NB4 (cell line): ENCODE measurements around the gene NUMBL.

Experiments used
- DNase-seq: peaks from one replicate; pipeline ENCODE4 v3.0.0; 2010; ENCODE audit warnings: low read depth
- H3K4me3 ChIP-seq: one replicate; pipeline ENCODE4 v1.5.1; 2011; ENCODE audit warnings: mild to moderate bottlenecking, low read depth, low read length, moderate library complexity
- CTCF ChIP-seq: IDR thresholded peaks from one replicate; pipeline ENCODE4 v1.5.1; 2012; ENCODE audit warnings: low read depth, low read length
- MAX ChIP-seq: IDR thresholded peaks from 2 replicates; pipeline ENCODE4 v1.6.1; 2011; ENCODE audit warnings: low read depth, low read length
- MYC ChIP-seq: IDR thresholded peaks from 2 replicates; pipeline ENCODE4 v1.6.1; 2011; ENCODE audit warnings: low read depth, low read length
- POLR2A ChIP-seq: IDR thresholded peaks from 2 replicates; pipeline ENCODE4 v1.6.1; 2011; ENCODE audit warnings: mild to moderate bottlenecking; ENCODE audit not compliant: insufficient read length; ENCODE audit errors: extremely low read depth

Gene NUMBL

GRCh38 chr19:40709817-40710216 lies 19.4 kb upstream of the NUMBL start:
- no peak for TF ChIP-seq MYC
- TF ChIP-seq CTCF = no peak
- TF ChIP-seq POLR2A = no peak
- no peak overlapping the region for H3K4me3 ChIP-seq
- no peak for DNase-seq

- DNase-seq = no peak
- TF ChIP-seq POLR2A (no peak), MYC (no peak), CTCF (no peak)
- H3K4me3 ChIP-seq = no peak overlapping the region
These were observed 17.2 kb upstream of the NUMBL start for GRCh38 chr19:40707615-40708014.

GRCh38 chr19:40705950-40706619 lies 15.6 kb upstream of the NUMBL start:
- no peak for TF ChIP-seq MAX
- TF ChIP-seq MYC = no peak
- no peak for TF ChIP-seq CTCF
- no peak for TF ChIP-seq POLR2A
- H3K4me3 ChIP-seq = no peak overlapping the region
- DNase-seq = no peak

- DNase-seq = no peak
- no peak for TF ChIP-seq POLR2A
- H3K4me3 ChIP-seq = no peak overlapping the region
These were observed 14.9 kb upstream of the NUMBL start for GRCh38 chr19:40705362-40705651.

GRCh38 chr19:40704491-40705361 lies 14.3 kb upstream of the NUMBL start:
- no peak for DNase-seq
- no peak for TF ChIP-seq MYC
- TF ChIP-seq CTCF = no peak
- no peak for TF ChIP-seq MAX
- no peak for TF ChIP-seq POLR2A
- no peak overlapping the region for H3K4me3 ChIP-seq

- TF ChIP-seq POLR2A (no peak), CTCF (no peak), MYC (no peak), MAX (no peak)
- no peak for DNase-seq
- no peak overlapping the region for H3K4me3 ChIP-seq
These were observed 12.7 kb upstream of the NUMBL start for GRCh38 chr19:40703029-40703755.
